Measurements from ENCODE around the gene PPP3R1. TPM values are rescaled to one million over a fixed set of nuclear protein-coding genes. Genes with fewer than 3 reads are reported as not detected.

The PPP3R1 gene
- total RNA-seq, 2 donors from 2014 or later, result 57.4 to 59.5 TPM

- 95 to 100% methylated on average over 5 of the region's 6 CpGs for WGBS, 2 experiments (ENCODE audit: insufficient coverage in 1 of 2, insufficient read length in 1 of 2)
- Mint-ChIP-seq H3K27me3 (ENCODE audit: insufficient read depth) (no peaks in the 10 kb centered on the region), H3K27ac (no peak overlapping the region)
These were observed 117.8 kb downstream of the PPP3R1 start for GRCh38 chr2:68134554-68134953.

DNA sequence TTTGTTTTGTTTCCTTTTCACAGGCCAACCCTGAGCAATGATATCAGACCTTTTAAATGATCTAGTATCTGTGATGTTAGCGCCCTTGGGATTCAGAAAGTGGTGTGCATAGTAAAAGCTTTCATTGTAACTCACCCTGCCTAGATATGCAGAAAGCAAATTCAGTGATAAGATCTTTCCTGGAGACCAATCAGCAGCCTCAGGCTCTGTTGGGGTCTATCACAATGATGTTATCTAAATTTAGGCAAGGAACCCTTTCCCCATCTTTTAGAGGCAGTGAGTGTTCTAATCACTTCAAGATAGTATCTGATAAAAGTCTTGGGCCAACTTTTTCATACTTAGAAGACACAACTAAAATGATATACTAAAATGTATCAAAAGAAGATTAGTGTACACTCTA is 118.2 kb downstream of the PPP3R1 start:
- H3K4me1 Mint-ChIP-seq, result peaks cover 18% of the 10 kb centered on the region
- no peaks in the 10 kb centered on the region for H3K9me3 Mint-ChIP-seq
- no peak for DNase-seq
- Histone ChIP-seq H3K27ac (ENCODE audit: low read depth, low read length) (no peak overlapping the region), H3K27me3 (ENCODE audit: control insufficient read depth, insufficient read depth, low read length, poor library complexity, severe bottlenecking) (no peaks in the 10 kb centered on the region), H3K4me1 (ENCODE audit: control insufficient read depth, insufficient read depth, low read length) (peaks cover 3% of the 10 kb centered on the region), H3K9ac (ENCODE audit: extremely low read depth, low read length, poor library complexity, severe bottlenecking) (no peak overlapping the region), H3K9me3 (ENCODE audit: control insufficient read depth, low read length) (no peaks in the 10 kb centered on the region), H3K36me3 (ENCODE audit: control insufficient read depth, insufficient read depth, low read length) (peaks cover 11% of the 10 kb centered on the region), H3K4me3 (ENCODE audit: low read length) (no peak overlapping the region)
- no peak overlapping the region for H3K27ac Mint-ChIP-seq
- peaks cover 46% of the 10 kb centered on the region for H3K36me3 Mint-ChIP-seq (ENCODE audit: low read depth)
- no peak overlapping the region for H3K4me3 Mint-ChIP-seq
- TF ChIP-seq, protein P1, sequence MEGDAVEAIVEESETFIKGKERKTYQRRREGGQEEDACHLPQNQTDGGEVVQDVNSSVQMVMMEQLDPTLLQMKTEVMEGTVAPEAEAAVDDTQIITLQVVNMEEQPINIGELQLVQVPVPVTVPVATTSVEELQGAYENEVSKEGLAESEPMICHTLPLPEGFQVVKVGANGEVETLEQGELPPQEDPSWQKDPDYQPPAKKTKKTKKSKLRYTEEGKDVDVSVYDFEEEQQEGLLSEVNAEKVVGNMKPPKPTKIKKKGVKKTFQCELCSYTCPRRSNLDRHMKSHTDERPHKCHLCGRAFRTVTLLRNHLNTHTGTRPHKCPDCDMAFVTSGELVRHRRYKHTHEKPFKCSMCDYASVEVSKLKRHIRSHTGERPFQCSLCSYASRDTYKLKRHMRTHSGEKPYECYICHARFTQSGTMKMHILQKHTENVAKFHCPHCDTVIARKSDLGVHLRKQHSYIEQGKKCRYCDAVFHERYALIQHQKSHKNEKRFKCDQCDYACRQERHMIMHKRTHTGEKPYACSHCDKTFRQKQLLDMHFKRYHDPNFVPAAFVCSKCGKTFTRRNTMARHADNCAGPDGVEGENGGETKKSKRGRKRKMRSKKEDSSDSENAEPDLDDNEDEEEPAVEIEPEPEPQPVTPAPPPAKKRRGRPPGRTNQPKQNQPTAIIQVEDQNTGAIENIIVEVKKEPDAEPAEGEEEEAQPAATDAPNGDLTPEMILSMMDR (conservative IDR thresholded peaks at IDR 0.05), result no peak
- 59% methylated on average over 1 of the region's 1 CpG; no CpG with 5 or more reads in 1 of the 2 experiments for WGBS, 2 experiments (ENCODE audit: insufficient coverage in 1 of 2, insufficient read length in 1 of 2)
- H3K27me3 Mint-ChIP-seq (ENCODE audit: insufficient read depth), result no peaks in the 10 kb centered on the region

More at GRCh38 chr2:68134554-68134953, 117.8 kb downstream of the PPP3R1 start:
- Mint-ChIP-seq H3K36me3 (ENCODE audit: low read depth) (peaks cover 45% of the 10 kb centered on the region), H3K4me1 (peaks cover 18% of the 10 kb centered on the region), H3K4me3 (no peak overlapping the region), H3K9me3 (no peaks in the 10 kb centered on the region)
- H3K9me3 ChIP-seq (ENCODE audit: control insufficient read depth, low read length), result no peaks in the 10 kb centered on the region
- H3K27ac ChIP-seq (ENCODE audit: low read depth, low read length), result no peak overlapping the region
- H3K27me3 ChIP-seq (ENCODE audit: control insufficient read depth, insufficient read depth, low read length, poor library complexity, severe bottlenecking), result no peaks in the 10 kb centered on the region
- no peak overlapping the region for H3K9ac ChIP-seq (ENCODE audit: extremely low read depth, low read length, poor library complexity, severe bottlenecking)
- TF ChIP-seq, protein P1 (conservative IDR thresholded peaks at IDR 0.05), result peak; percentile 48
- H3K4me3 ChIP-seq (ENCODE audit: low read length), result no peak overlapping the region
- peaks cover 3% of the 10 kb centered on the region for H3K4me1 ChIP-seq (ENCODE audit: control insufficient read depth, insufficient read depth, low read length)
- DNase-seq, result peak; percentile 59
- peaks cover 11% of the 10 kb centered on the region for H3K36me3 ChIP-seq (ENCODE audit: control insufficient read depth, insufficient read depth, low read length)

Other genes starting within 250 kb of the PPP3R1 start
- 10 to 100 TPM; 20.7 to 25.4 TPM for gene C1D, start 189.5 kb downstream of the PPP3R1 start, total RNA-seq
- gene PNO1, start 94.6 kb downstream of the PPP3R1 start, total RNA-seq, result 10 to 100 TPM; 16.6 to 21.3 TPM
- gene CNRIP1, start 67.4 kb upstream of the PPP3R1 start, total RNA-seq, result under 1 TPM in 1 of 2 donors, not detected in 1; 0.57 TPM
- gene PLEK, start 112.8 kb upstream of the PPP3R1 start, total RNA-seq, result not detected
- gene FBXO48, start 214.8 kb upstream of the PPP3R1 start, total RNA-seq, result 1 to 10 TPM; 1.3 to 1.5 TPM
- 1 to 10 TPM; 8.7 to 9.7 TPM for gene APLF, start 215.1 kb upstream of the PPP3R1 start, total RNA-seq